ENCODE results near the gene KLHL6.
"Not testable (repeated sequence)": the region's sequence is repeated elsewhere in the genome, so short reads cannot be mapped to it uniquely, and the experiment has no call there.

KLHL6 gene

GRCh38 chr3:183443395-183444385, 111.8 kb downstream of the KLHL6 start:
- no peak for DNase-seq

GRCh38 chr3:183442994-183443393, 112.5 kb downstream of the KLHL6 start:
- DNase-seq: no peak

DNA sequence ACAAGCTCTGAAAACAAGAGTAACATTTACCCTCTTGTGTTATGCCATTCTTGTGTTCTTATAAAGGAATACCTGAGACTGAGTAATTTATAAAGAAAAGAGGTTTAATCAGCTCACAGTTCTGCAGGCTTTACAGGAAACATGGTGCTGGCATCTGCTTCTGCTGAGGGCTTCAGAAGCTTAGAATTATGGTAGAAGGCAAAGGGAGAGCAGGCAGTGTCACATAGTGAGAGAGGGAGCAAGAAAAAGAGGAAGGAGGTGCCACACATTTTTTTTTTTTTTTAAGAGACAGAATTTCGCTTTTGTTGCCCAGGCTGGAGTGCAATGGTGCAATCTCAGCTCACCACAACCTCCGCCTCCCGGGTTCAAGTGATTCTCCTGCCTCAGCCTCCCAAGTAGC, 115.0 kb downstream of the KLHL6 start:
- DNase-seq: not testable (repeated sequence)

GRCh38 chr3:183439515-183439914, 116.0 kb downstream of the KLHL6 start:
- no peak for DNase-seq

- no peak for DNase-seq
Observed at GRCh38 chr3:183438735-183439134, 116.8 kb downstream of the KLHL6 start.

DNA sequence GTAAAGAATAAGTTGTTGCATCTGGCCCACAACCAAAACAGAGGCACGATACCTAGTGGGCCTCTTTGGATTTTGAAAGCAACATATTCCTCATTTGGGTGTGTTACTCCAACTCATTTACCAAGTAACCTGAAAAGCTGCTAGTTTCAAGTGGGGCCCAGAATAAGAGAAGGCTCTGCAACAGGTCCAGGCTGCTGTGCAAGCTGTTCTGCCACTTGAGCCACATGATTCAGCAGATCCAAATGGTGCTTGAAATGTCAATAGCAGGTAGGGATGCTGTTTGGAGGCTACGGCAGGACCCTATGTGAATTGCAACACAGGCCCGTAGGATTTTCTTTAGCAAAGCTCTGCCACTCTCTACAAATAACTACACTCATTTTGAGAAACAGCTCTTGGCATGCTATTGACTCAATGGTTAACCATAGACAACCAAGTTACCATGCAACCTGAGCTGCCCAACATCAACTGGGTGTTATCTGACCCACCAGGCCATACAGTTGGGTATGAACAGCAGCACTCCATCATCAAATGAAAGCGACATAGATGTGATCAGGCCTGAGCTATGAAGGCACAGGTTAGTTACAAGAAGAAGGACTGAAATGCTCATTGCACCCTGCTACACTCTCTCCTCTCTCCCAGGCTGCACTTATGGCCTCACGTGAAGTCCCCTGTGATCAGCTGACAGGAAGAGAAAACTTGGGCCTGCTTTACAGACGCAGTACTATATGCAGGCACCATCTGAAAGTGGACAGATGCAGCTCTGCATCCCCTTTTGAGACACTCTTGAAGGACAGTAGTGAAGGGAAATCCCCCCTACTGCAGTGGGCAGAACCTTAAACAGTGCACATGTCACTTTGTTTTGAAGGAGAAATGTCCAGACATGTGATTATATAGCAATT, 117.6 kb downstream of the KLHL6 start:
- no peak for DNase-seq
